GM18520 (cell line): ENCODE results near the gene TMA7B.
"Not testable (repeated sequence)": the region's sequence is repeated elsewhere in the genome, so short reads cannot be mapped to it uniquely, and the experiment has no call there.

ENCODE experiments used
- ATAC-seq: cut with Tn5 transposase; IDR thresholded peaks from one replicate; pipeline ENCODE4 v1.9.1; 2021; ENCODE audit not compliant: unreplicated experiment

The TMA7B gene

DNA sequence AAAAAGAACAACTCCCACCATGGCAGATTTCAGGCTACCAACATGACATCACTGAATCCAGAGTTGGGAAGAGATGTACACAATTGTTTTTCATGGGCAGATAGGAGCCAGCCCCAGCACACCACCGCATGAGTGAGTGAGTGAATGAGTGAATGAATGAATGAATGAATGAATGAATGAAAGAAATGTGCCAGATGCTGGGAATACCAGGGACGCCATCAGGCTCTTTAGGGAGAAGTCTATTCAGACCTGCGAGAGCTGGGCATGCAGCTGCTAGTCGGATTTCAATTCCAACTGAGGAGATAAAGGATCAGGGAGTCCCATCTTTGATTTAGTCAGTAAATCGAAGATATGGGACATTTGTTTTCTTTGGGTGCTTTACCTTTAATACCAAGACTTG, 19.3 kb downstream of the TMA7B start:
- no peak for ATAC-seq

DNA sequence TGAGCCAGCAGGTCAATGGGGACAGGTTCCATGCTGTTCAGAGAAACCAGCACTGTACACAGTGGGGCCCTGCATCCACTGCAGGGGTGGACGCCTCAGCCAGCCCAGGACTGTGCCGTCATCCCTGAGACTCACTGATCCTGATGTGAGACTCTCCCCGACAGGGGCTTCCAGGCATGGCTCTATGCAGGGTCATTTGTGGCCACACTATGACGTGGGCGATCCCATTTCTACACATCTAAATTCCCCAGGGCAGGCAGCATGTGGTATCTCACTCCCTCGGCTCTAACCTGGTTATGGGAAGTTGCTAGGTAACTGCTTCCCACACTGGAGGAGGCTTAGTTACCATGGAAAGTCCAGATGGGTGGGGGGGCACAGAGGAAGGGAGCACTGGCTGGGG, 20.4 kb downstream of the TMA7B start:
- no peak for ATAC-seq

DNA sequence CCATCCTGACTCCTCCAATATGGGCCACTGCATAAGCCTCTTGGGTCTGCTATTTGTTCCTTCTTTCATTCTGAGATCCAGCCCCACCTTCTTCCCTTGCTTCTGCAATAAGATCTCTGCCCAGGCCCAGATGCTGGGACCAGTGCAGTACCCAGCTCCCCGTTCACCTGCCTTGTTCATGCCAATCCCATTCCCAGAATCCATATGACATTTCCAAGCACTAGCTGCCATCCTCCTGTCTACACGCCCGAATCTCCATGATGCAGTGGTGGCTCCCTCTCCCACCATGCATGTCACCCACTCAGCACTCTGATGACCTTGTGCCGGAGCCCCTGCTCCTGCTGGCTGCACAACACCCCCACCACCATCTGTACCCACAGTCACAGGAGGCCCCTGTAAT, 23.1 kb downstream of the TMA7B start:
- ATAC-seq = no peak

DNA sequence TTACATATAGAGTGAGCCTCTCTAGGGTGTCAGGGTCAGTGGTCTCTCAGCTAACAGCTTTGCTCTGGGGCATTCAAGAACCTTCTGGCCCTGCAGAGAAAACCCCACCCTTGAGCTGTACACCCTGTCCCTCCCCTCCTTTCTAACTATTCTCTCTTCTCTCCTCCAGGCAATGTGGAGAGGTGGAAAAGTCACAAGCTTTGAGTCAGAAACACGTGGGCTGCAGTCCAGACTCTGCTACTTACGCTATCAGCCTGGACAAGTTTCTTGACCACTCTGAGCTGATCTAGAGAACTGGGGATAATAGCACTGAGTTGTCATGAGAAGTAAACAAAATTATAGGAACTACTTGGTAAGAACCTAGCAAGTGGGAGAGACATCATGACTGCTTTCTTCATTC, 23.8 kb downstream of the TMA7B start:
- ATAC-seq = no peak

DNA sequence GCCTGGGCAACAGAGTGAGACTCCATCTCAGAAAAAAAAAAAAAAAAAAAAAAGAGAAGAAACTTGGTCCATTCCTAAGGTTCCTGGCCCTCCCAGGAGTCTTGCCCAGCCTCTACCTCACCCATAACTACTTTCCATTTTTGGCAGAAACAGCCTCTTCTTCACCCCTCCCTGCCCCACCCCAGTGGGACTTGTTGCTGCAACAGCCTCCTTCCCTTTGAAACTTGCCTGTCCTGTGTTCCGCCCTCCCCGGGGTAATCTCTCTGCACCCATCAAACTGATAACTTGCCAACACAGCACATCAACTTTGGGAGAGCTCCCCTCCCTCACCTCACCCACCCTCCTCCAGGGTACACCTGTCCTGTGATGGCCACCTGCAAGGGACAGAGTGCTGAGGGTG, 24.5 kb downstream of the TMA7B start:
- ATAC-seq = no peak

DNA sequence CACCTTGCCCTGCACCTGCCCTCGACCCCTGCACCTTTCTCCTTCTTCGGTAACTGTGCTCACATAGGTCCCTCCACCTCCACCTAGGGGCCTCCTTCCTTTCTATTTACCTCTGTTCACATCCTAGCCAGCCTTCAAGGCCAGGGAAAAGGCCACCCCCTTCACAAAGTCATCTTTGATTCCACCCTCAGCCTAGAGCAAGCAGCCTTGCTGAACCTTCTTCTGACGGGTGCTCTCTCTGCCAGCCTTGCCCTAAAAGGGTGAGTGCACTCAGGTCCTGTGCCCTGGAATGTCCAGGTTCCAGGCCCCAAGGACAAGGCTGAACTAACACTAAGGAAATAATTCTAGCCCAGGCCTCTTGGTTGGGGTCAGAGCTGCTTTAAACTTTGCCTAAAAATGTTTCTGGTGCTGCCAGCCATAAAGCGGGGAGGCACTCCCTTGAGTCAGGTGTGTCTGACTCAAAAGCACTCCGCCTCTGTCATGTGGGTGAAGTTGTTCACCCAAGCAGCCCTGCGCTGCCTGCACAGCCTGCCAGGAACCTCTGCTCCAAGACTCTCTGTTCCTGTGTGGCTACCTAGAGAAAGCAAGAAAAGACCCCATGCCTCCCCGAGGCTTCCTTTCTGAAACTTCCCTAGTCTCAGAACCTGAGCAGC, 25.3 kb downstream of the TMA7B start:
- no peak for ATAC-seq

DNA sequence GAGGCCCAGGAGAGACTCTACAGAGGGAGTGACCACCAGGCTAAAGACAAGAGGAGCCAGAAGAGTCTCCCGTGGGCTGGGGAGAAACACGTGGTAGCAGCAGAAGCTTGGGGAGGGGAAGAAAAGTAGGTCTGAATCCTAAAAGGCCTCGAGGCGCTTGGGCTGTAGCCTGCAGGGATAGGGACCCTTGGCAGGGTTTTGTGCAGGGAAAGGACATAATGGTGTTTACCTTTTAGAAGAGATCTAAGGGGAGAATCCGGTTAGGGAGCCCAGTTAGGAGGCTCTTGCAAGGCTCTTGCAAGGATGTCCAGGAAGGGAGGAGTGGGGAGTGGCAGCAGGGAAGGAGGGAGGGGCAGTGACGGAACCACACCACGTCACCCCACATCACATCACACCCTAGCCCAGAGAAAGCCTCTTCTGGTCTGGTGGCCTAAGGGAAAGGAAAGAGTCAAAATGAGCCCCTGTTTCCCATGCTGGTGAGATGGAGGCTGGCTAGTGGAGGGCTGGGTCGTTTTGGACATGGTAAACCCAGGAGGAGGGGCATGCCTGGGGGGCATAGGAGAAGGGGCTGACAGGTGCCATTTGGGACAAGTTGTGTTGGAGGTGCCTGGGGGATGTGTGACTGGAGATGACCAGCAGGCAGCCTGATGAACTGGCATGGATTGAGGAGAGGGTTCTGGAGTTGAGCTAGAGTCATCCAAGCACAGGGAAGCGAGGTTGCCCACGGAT, 28.4 kb downstream of the TMA7B start:
- no peak for ATAC-seq

DNA sequence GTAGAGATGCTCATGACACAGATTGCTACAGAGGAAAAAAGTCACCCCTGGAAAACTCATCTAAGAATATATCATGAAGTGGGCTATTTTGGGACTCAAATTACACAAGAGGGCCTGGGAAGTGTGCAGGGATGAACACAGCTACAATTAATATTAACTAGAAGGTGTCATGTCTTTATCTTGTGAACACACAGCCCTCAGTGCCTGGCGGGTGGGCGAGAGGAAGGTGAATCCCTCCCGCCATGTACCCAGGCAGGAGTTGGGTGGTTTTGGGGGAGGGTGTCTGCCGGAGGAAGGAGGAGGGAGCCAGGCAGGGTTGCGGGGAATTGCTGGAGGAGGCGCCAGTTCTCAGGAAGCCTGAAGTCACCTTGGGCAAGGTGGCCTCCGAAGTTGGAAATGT, 29.4 kb downstream of the TMA7B start:
- no peak for ATAC-seq

DNA sequence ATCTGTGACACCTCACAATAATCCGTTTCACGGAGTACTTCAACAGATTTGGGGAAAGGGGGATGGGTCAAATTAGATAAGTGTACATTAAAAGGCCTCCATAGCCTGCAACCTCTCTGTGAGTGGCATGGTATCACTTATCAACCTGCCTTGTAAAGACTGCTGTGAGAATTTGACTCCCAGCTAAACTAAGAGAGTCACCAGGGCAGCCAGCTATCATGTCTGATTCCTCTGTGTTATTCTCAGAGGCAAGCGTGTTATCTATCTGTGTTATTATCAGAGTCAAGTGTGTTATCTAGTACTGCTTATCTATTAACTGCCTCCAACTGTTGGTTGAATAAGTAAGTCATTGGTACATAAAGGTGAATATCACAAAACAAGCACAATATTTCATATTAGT, 30.5 kb downstream of the TMA7B start:
- ATAC-seq = no peak

DNA sequence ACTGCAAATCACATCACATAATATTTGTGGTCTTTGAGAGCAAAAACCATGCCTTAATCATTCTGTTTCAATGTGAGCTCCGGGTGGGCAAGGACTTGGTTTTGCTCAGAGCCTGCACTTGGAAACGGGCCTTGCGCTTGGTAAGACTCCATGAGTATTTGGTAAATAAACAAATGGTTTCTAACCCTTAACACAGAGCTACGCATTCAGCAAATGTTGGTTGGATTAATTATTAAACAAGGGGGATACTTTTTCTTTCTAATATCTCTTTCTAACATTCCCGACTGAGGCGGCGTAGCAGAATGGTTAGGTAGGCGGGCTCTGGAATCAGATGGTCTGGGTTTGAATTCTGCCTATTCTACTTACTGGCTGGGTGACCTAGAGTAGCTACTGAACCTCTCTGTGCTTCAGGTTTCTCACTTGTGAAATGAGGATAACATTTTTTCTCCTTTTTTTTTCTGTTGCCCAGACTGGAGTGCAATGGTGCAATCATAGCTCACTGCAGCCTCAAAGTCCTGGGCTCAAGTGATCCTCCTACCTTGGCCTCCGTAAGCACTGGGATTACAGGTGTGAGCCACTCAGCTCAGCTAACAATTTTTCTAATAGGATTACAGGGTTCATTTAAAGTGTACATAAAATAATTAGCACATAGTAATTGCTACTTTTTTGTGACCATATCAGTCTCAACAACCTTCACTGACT, 31.1 kb downstream of the TMA7B start:
- ATAC-seq = no peak

DNA sequence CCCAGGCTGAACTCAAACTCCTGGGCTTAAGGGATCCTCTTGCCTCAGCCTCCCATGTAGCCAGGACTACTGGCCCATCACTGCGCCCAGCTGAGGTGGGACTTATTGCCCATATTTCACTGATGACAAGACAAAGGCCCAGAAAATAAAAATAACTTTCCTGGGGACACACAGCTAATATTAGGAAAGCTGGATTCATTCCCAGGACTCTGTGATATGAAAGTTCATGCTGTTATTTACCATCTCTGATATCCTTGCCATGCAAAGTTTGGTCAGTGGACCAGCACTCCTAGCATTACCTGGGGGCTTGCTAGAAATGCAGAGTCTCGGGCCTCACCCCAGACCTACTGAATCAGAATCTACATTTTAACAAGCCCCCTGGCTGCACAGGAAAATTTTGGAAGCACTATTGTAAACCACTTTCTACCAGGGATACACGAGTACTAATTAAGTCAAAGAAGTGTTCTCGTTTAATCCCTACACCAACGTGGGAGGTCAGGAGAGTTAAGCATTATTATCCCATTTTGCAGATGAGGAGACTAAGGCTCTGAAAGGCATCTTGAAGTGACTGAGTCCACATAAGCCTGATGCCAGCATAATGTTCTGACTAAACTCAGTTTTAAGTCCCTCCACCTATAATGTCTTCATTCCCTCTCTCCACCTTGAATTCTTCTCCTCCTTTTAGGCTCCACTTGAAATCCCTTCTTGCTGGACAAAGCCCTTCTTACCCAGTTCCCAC, 32.1 kb downstream of the TMA7B start:
- ATAC-seq = no peak

DNA sequence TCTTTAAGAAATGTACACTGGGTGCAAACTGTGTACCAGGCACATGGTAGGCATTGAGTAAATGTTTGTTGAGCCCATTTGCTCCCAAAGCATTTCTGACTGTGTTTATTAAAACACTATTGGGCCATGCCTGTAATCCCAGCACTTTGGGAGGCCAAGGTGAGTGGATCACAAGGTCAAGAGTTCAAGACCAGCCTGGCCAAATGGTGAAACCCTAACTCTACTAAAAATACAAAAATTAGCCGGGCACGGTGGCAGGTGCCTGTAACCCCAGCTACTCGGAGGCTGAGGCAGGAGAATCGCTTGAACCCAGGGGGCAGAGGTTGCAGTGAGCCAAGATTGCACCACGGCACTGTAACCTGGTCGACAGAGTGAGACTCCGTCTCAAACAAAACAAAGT, 32.7 kb downstream of the TMA7B start:
- not testable (repeated sequence) for ATAC-seq

DNA sequence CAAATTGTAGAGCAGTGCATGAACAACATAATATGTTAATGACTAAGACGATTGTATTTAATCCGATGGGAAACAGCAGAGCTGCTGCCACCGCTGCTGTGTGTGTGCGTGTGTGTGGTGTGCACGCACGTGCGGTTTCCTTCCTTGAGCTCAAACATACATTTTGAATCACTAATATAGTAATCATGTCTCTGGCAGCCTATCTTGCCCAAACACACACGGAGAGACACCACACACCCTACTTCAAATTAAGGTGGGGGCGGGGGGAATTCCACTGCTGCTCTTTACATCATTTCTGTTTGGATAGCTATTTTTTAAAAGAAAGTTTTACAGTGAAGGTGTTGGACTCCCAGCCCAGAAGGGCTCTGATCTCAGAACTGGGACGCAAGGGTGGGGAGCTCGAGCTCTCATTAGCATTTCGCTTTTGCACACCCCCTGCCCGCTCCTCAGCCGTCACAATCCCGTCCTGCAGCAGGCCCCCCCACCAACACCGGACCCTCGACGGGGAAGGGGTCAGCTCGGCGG, 33.9 kb downstream of the TMA7B start:
- no peak for ATAC-seq

DNA sequence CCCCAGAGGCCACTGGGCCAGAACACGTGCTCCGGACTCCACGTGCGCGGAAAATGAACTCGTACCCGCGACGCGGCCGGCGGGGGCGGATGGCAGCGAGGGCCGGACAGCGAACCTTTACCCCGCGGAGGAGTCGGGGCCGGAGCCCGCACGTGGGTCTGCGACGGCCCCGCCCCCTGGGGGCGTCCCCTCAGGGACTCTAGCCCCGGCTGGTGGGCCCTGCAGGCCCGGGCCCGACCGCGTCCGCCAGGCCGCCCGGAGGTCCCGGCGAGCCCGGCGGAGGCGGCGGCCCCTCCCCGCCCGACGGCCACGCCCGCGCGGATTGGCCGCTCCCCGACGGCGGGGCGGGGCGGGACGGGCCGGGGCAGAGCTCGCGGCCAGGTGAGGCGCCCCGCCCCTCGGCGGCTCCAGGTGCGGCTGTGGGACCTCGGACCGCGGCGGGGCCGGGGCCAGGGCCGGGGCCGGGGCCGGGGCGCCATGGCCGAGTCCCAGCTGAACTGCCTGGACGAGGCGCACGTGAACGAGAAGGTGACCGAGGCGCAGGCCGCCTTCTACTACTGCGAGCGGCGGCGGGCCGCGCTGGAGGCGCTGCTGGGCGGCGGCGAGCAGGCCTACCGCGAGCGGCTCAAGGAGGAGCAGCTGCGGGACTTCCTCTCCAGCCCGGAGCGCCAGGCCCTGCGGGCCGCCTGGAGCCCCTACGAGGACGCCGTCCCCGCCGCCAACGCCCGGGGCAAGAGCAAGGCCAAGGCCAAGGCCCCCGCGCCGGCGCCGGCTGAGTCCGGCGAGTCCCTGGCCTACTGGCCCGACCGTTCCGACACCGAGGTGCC, 34.6 kb downstream of the TMA7B start, which contains the start of gene FAM83F:
FAM83F (plus strand) TSS at position 389 of the 827 bp plus-strand sequence; CDS start at position 478, 89 bp downstream.
- no peak for ATAC-seq

DNA sequence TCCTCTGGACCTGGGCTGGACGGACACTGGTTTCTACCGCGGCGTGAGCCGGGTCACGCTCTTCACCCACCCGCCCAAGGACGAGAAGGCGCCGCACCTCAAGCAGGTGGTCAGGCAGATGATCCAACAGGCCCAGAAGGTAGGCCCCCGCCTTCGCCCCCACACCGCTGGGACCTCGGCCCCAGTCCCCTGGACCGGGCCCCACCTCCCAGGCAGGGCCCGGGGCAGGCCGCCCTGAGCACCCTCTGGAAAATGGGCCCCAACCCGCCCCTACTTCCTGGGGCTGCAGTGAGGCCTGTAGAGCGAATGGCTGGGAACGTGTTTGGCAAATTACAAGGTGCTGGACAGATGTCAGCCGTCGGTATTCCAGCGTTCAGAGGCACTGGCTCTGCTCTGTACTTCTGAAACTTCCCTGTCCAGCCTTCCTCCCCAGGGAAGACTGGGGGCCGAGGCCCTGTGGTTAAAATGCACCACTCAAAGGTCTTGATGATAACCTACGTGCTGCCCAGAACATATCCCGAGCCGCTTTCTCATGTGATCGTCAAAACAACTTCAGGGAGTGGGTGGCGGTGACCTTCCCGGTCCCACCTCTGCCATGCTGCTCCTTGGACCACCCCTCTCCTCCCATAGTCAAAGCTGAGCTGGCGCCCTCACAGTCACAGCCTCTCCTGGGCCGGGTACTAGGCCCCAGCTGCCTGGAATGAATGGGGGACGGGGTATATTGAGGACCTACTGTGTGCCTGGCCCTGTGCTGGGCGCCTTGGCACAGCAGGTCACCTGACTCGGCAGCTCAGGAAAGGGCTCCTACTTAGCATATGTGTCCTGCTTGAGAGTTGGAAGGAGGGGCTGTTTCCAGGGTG, 35.4 kb downstream of the TMA7B start:
- ATAC-seq = no peak

DNA sequence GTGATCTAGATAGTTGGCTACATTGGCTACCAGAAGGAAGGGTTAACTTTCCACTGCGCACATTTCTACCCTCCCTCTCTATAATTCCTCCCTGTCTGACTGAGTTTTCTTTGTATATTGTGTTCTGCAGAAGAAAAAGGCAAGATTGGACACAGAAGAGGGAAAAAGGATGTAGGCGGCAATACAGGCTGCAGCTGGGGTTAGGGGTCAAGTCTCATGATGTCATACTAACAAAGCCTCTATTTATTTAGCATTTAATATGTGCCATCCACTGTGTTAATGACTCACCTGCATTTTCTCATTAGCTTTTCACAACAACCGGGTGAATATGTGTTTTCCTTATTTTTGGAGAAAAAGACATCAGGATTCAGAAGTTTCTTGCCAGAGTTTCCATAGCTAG, 36.5 kb downstream of the TMA7B start:
- no peak for ATAC-seq

DNA sequence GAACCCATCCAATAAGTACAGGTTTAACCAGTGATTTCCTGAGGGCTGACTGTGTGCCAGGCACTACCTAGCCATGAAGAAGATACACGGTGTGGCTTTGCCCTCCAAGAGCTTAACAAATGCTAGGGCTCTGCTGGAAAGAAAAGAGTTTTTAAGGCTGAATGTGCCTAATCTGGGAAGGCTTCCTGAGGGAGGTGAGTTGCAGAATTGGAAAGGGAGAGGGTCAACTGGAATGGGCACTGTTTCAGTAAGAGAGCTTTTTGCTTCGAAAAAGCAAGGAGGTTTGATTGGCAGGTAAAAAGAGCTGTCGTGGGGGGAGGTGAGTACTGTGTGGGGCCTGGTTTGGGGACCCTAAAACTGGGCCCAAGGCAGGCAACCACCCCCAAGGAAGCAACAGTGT, 37.2 kb downstream of the TMA7B start:
- ATAC-seq = no peak

DNA sequence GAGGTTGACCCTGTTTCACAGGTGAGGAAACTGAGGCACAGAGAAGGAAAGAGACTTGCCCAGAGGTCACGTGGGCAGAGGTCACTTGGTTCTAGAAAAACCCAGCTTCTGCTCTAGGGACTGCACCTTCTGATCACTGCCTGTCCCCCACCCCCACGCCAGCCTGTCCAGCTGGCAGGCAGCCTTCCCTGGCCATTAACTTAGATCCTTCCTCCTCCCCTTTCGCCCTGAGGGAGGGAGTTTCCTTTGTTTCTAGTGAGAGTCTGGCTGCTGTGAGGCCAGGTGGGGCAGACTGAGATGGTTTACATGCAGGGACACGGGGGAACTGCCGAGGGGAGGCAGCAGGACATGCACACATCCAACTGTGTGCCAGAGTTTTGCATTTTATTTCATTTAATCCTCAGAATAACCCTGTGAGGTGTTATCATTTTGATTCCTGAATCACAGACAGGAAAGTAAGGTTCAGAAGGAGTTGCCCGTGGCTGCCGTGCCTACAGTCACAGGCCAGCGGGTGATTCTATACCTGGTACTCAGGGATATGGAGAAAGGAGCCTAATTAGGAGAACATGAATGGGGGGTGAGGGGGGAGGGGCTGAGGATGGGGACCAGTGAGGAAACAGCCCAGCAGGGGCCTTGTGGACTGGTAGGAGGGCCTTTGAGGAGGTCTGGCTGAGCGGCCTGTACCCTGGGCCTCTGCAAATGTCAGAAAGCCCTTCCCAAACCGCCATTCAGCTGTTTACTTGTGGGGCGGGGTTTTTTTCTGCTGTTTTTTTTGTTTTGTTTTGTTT, 37.9 kb downstream of the TMA7B start:
- ATAC-seq = no peak
